ENCODE measurements around the gene SPRN. TPM values are rescaled to one million over a fixed set of nuclear protein-coding genes. Genes with fewer than 3 reads are reported as not detected.

SPRN gene
- total RNA-seq, 1 donor from 2014 or later, result not detected

DNA sequence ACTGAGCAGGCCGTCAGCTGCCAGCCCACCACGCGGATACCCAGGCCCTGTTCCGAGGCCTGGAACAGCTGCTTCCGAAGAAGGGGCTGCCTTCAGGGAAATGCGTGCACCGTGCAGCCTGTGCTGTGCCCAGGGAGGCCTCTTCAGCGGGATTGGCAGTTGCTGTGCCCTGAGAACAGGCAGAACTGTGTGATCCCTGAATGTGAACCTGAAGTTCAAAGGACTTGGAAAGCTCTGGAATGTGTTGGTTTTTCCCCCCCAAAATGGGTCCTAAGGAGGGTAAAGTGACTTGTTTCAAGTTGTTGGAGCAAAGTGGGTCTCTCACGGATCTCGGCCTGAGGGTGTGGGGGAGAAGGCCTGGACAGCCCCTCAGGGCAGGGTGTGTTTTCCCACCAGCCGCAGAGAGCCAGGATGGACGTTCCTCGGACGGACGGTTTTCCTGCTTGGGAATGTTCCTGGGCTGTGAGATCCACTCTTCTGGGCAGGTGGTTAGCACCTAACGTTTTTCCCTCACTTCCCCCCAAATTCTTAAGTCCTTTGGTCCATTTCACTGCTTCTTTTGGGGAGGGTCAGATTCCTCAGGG lies 2.1 kb downstream of the SPRN start:
- Histone ChIP-seq H3K4me3 (ENCODE audit: low read depth, low read length) (no peak overlapping the region), H3K36me3 (ENCODE audit: control insufficient read depth, insufficient read depth, low read length) (peaks cover 1% of the 10 kb centered on the region), H3K27me3 (ENCODE audit: control insufficient read depth, insufficient read depth, low read length) (peaks cover 4% of the 10 kb centered on the region)
- TF ChIP-seq, protein P1, sequence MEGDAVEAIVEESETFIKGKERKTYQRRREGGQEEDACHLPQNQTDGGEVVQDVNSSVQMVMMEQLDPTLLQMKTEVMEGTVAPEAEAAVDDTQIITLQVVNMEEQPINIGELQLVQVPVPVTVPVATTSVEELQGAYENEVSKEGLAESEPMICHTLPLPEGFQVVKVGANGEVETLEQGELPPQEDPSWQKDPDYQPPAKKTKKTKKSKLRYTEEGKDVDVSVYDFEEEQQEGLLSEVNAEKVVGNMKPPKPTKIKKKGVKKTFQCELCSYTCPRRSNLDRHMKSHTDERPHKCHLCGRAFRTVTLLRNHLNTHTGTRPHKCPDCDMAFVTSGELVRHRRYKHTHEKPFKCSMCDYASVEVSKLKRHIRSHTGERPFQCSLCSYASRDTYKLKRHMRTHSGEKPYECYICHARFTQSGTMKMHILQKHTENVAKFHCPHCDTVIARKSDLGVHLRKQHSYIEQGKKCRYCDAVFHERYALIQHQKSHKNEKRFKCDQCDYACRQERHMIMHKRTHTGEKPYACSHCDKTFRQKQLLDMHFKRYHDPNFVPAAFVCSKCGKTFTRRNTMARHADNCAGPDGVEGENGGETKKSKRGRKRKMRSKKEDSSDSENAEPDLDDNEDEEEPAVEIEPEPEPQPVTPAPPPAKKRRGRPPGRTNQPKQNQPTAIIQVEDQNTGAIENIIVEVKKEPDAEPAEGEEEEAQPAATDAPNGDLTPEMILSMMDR (IDR thresholded peaks at IDR 0.05; ENCODE audit: insufficient read depth, low read length, severe bottlenecking), result no peak
- FAIRE-seq (no peak), DNase-seq (ENCODE audit: low read depth) (no peak)

DNA sequence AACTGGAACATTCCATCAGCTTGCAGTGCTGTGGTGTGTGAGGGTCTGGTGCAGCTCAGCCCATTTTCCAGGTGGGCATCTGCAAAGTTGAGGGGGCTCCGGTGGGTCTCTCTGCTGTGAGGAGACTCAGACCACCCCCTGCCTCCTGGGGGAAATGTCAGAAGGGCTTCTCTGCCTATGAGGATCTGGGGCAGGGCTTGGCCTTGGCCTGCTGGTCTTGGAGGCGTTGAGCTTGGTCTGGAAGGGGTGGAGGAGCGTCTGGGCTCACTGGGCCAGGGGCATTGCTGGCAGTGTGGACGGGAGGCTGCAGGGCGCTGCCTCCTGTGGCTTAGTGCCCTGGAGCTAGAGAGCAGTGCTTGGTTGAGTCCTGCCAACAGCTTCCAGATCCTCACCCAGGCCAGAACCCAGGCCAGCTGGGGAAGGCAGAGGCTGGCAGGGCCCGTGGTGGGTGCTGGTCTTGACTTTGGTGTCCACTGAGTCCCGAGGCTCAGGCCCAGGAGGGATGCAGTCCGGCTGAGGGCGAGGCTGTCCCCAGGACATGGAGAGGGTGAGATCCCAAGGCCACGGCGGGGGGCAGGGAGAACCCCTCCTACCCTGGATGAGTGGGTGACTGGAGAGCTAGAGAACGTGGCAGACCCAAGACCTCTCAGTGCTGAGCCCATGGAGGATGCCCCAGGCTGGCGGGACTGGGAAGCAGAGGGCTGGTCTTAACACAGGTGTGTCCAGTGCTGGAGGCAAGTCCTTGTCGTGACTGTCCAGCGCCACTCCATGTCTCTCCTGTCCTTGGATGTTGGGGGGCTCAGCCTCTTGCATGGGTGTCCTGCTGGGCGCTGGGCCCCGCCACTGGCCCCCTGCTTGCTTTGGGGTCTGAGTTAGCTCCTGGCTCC lies 2.8 kb downstream of the SPRN start:
- TF ChIP-seq, protein P1 (IDR thresholded peaks at IDR 0.05; ENCODE audit: insufficient read depth, low read length, severe bottlenecking), result no peak
- peaks cover 1% of the 10 kb centered on the region for H3K36me3 ChIP-seq (ENCODE audit: control insufficient read depth, insufficient read depth, low read length)
- DNase-seq (ENCODE audit: low read depth) (no peak), FAIRE-seq (no peak)
- H3K4me3 ChIP-seq (ENCODE audit: low read depth, low read length), result no peak overlapping the region
- peaks cover 4% of the 10 kb centered on the region for H3K27me3 ChIP-seq (ENCODE audit: control insufficient read depth, insufficient read depth, low read length)

DNA sequence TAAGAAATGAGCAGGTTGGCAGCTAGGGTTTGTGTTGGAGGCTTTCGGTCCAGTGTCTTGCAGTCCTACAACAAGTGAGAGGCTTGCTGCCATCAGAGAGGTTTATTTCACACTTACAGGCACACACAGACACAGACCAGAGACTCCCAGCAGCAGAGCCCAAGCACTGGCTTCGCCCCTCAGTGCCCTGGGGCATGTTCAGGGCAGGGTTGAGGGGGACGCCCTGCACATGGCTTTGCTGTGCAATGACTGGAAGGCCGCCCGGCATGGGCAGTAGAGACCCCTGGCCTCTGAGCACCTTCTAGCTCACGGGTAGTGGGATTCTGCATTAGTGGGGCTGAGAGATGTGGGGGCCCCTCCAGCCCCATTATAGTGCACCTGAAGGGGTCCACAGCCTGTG lies 3.8 kb downstream of the SPRN start:
- peaks cover 1% of the 10 kb centered on the region for H3K36me3 ChIP-seq (ENCODE audit: control insufficient read depth, insufficient read depth, low read length)
- no peak for FAIRE-seq
- H3K4me3 ChIP-seq (ENCODE audit: low read depth, low read length), result no peak overlapping the region
- H3K27me3 ChIP-seq (ENCODE audit: control insufficient read depth, insufficient read depth, low read length), result peaks cover 4% of the 10 kb centered on the region
- no peak for DNase-seq (ENCODE audit: low read depth)
- TF ChIP-seq, protein P1 (IDR thresholded peaks at IDR 0.05; ENCODE audit: insufficient read depth, low read length, severe bottlenecking), result no peak

DNA sequence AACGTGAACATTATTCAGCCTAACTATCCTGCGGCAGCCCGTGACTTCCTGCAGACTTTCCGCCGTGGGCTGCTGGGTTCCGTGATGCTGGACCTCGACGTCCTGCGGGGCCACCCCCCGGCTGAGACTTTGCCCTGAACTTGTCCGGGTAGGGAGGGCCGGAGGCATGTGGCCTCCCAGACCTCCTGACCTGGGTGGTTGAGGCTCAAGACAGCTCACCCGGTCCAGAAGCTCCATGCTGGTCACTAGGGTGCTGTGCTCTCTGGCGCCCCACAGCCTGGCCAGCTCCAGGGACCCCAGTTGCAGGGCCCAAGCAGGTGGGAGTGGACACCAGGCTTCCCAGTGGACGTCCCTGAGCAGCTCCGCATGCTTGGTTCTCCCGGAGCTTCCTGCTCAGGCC lies 4.4 kb downstream of the SPRN start:
- peaks cover 1% of the 10 kb centered on the region for H3K36me3 ChIP-seq (ENCODE audit: control insufficient read depth, insufficient read depth, low read length)
- FAIRE-seq, result no peak

DNA sequence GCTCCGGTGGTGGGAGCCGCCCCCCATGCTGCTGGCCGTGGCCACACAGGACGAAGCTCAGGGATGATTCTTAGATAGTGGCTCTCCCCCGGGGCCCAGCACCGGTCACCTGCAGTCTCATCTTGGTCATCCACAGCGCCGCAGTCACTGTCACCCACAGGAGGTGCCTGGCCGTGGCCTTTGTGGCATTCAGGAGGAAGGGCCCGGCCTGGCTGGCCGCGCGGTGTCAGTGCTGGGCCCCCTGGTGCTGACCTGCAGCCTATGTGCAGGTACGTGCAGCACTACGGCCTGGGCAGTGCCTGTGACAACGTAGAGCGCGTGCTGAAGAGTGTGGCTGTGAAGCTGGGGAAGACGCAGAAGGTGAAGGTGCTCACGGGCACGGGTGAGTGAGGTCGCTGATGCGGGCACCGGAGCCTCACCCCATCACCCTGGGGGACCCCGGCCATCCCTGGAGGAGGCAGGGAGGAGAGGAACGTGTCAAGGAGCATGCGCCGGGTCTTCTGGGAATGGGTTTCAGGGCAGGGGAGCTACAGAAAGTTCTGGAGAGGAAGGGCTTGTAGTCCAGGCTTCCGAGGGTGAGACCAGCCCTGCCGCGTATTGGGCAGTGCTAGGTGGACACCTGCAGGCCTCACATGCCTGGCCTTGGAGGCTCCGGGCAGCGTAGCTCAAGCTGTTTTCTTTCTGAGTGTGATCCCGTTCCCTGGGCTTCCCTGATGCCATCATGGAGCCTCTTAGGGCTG lies 5.0 kb downstream of the SPRN start:
- H3K4me3 ChIP-seq (ENCODE audit: low read depth, low read length), result no peak overlapping the region
- TF ChIP-seq, protein P1 (IDR thresholded peaks at IDR 0.05; ENCODE audit: insufficient read depth, low read length, severe bottlenecking), result no peak
- FAIRE-seq, result no peak
- peaks cover 1% of the 10 kb centered on the region for H3K36me3 ChIP-seq (ENCODE audit: control insufficient read depth, insufficient read depth, low read length)
- no peak for DNase-seq (ENCODE audit: low read depth)
- peaks cover 4% of the 10 kb centered on the region for H3K27me3 ChIP-seq (ENCODE audit: control insufficient read depth, insufficient read depth, low read length)

More for the DNA sequence above, 4.4 kb downstream of the SPRN start:
- TF ChIP-seq, protein P1 (IDR thresholded peaks at IDR 0.05; ENCODE audit: insufficient read depth, low read length, severe bottlenecking), result no peak
- H3K27me3 ChIP-seq (ENCODE audit: control insufficient read depth, insufficient read depth, low read length), result peaks cover 4% of the 10 kb centered on the region
- no peak overlapping the region for H3K4me3 ChIP-seq (ENCODE audit: low read depth, low read length)
- DNase-seq (ENCODE audit: low read depth), result no peak
